ENCODE measurements around the gene RYR1. TPM values are rescaled to one million over a fixed set of nuclear protein-coding genes. Genes with fewer than 3 reads are reported as not detected.

The RYR1 gene
- total and polyA plus RNA-seq, 2 of the 8 experiments (the other 6 are each of a cell fraction or from before 2014, with no cell fraction given) = 5.8 to 11.8 TPM

- TF ChIP-seq SAP30 (IDR thresholded peaks at IDR 0.05; ENCODE audit: insufficient read depth, insufficient replicate concordance, low read length) (no peak), BRCA1 (IDR thresholded peaks at IDR 0.05; ENCODE audit: low read depth, low read length) (no peak), CBX5 (IDR thresholded peaks at IDR 0.05; ENCODE audit: low read depth, low read length) (no peak), SP4 (IDR thresholded peaks at IDR 0.05; ENCODE audit: low read length) (no peak)
These were observed 201.4 kb downstream of the RYR1 start (continued) for GRCh38 chr19:38634757-38635482.
